NCI-H82 (cell line): ENCODE results near the gene IFT172.
"Not testable (repeated sequence)": the region's sequence is repeated elsewhere in the genome, so short reads cannot be mapped to it uniquely, and the experiment has no call there.

Experiments
- DNase-seq: peaks from one replicate; lab custom pipeline; 2025; lab: John Stamatoyannopoulos, UW

IFT172 gene

GRCh38 chr2:27489498-27490397, at the start of gene IFT172:
TSS of gene IFT172 (minus strand) at chr2:27489743. CDS start at chr2:27489653, 90 bp downstream.
- DNase-seq, result peak; percentile 100

- DNase-seq, result not testable (repeated sequence)
These were observed 49.4 kb upstream of the IFT172 start for GRCh38 chr2:27538839-27539450.

GRCh38 chr2:27537287-27537686, 47.7 kb upstream of the IFT172 start:
- DNase-seq, result no peak

- no peak for DNase-seq
These were observed 42.4 kb upstream of the IFT172 start for GRCh38 chr2:27531983-27532382.

GRCh38 chr2:27527182-27527581, 37.6 kb upstream of the IFT172 start:
- DNase-seq, result no peak

GRCh38 chr2:27522400-27522945, 32.9 kb upstream of the IFT172 start:
- DNase-seq, result no peak

GRCh38 chr2:27520316-27520715, 30.8 kb upstream of the IFT172 start:
- DNase-seq, result no peak

GRCh38 chr2:27518782-27519113, 29.2 kb upstream of the IFT172 start:
- DNase-seq, result no peak

GRCh38 chr2:27518113-27518781, 28.7 kb upstream of the IFT172 start:
- peak; percentile 12 for DNase-seq

- no peak for DNase-seq
These were observed 19.8 kb upstream of the IFT172 start for GRCh38 chr2:27509326-27509725.

- DNase-seq, result no peak
These were observed 17.8 kb upstream of the IFT172 start for GRCh38 chr2:27507293-27507692.

- no peak for DNase-seq
These were observed 17.0 kb upstream of the IFT172 start for GRCh38 chr2:27506587-27506986.

GRCh38 chr2:27502142-27502541, 12.6 kb upstream of the IFT172 start:
- no peak for DNase-seq

GRCh38 chr2:27501042-27501441, 11.5 kb upstream of the IFT172 start:
- no peak for DNase-seq

GRCh38 chr2:27498975-27499374, 9.4 kb upstream of the IFT172 start:
- DNase-seq, result no peak

- no peak for DNase-seq
These were observed 7.7 kb upstream of the IFT172 start for GRCh38 chr2:27497288-27497627.

- DNase-seq, result no peak
These were observed 7.1 kb upstream of the IFT172 start, which contains the start of gene GCKR for GRCh38 chr2:27496357-27497287. TSS of gene GCKR (plus strand) at chr2:27496839. CDS start at chr2:27496905, 66 bp downstream.

GRCh38 chr2:27495840-27496356, 6.4 kb upstream of the IFT172 start:
- DNase-seq, result no peak

- peak; percentile 58 for DNase-seq
These were observed 5.5 kb upstream of the IFT172 start, which contains the start of gene FNDC4 for GRCh38 chr2:27494944-27495554. TSS of gene FNDC4 (minus strand) at chr2:27495200. CDS start at chr2:27494679, 521 bp downstream.

GRCh38 chr2:27494284-27494943, 4.9 kb upstream of the IFT172 start:
- DNase-seq, result no peak
